ENCODE measurements around the gene DYNLL2. TPM values are rescaled to one million over a fixed set of nuclear protein-coding genes. Genes with fewer than 3 reads are reported as not detected.

DYNLL2 gene
- total RNA-seq, 1 experiment from 2014 or later, result 38.7 TPM

GRCh38 chr17:58089111-58089510 is 5.9 kb downstream of the DYNLL2 start:
- no CpG with 5 or more reads among the region's 11 CpGs for WGBS (ENCODE audit: extremely low coverage, insufficient read length, low lambda C conversion rate)
- peaks cover 3% of the 10 kb centered on the region for H4K20me1 ChIP-seq (ENCODE audit: control insufficient read depth, insufficient read depth, insufficient read length)
- H3K4me3 Mint-ChIP-seq, result no peak overlapping the region

More at GRCh38 chr17:58089111-58089510, 5.9 kb downstream of the DYNLL2 start:
- Histone ChIP-seq H2BK5ac (ENCODE audit: insufficient read length, low read length) (no peak overlapping the region), H3T11ph (ENCODE audit: low read length) (no peak overlapping the region), H2BK120ac (ENCODE audit: low read depth, low read length, poor library complexity, severe bottlenecking) (no peak overlapping the region), H3K56ac (ENCODE audit: insufficient read length, low read depth, low read length) (no peak overlapping the region), H3K9me3 (ENCODE audit: control insufficient read depth, low read depth, low read length) (no peaks in the 10 kb centered on the region), H3K27me3 (ENCODE audit: insufficient read depth, low read length) (no peaks in the 10 kb centered on the region), H3K4ac (ENCODE audit: low read depth, low read length) (no peak overlapping the region), H3K14ac (ENCODE audit: insufficient read depth, low read length) (no peak overlapping the region), H2AFZ (ENCODE audit: low read length) (no peak overlapping the region), H2BK15ac (ENCODE audit: low read depth, low read length) (no peak overlapping the region), H2BK20ac (ENCODE audit: low read depth, low read length, poor library complexity, severe bottlenecking) (no peak overlapping the region), H3K27ac (ENCODE audit: insufficient read length, low read depth, low read length) (no peak overlapping the region), H3K23me2 (ENCODE audit: insufficient read length, low read depth, low read length, poor library complexity, severe bottlenecking) (no peaks in the 10 kb centered on the region), H4K8ac (replicated peaks; ENCODE audit: insufficient read length, low read depth, low read length) (no peak overlapping the region), H3K18ac (ENCODE audit: insufficient read length, low read depth, low read length) (no peak overlapping the region), H3K23ac (ENCODE audit: insufficient read length, low read depth, low read length) (no peak overlapping the region), H4K5ac (ENCODE audit: insufficient read length, low read depth, low read length) (no peak overlapping the region), H3K79me1 (ENCODE audit: insufficient read depth, low read depth, low read length, poor library complexity, severe bottlenecking) (peaks cover 9% of the 10 kb centered on the region), H3K79me2 (ENCODE audit: insufficient read depth, low read length) (peaks cover 36% of the 10 kb centered on the region; the same call in 1 of the 2 replicates), H4K91ac (ENCODE audit: insufficient read length, low read depth, low read length) (no peak overlapping the region), H3K9ac (ENCODE audit: extremely low read depth, insufficient read length, low read length) (no peak overlapping the region), H2BK12ac (ENCODE audit: insufficient read length, low read depth, low read length) (no peak overlapping the region), H3K4me1 (ENCODE audit: insufficient read depth, low read length) (peaks cover 3% of the 10 kb centered on the region; the same call in 1 of the 2 replicates), H3K4me2 (ENCODE audit: insufficient read depth, insufficient read length, low read length) (no peak overlapping the region), H2AK5ac (ENCODE audit: insufficient read length, low read length) (no peak overlapping the region)
- Mint-ChIP-seq H3K4me1 (peaks cover 23 to 24% of the 10 kb centered on the region in 2 experiments), H3K27ac (no peak overlapping the region; a peak in 1 of 7 replicates), H3K9me3 (no peaks in the 10 kb centered on the region; a peak in 1 of 5 replicates), H3K36me3 (ENCODE audit: insufficient read depth in 1 of 3, low read depth in 3 of 3) (peaks cover 50 to 90% (median 86%) of the 10 kb centered on the region in 3 experiments; a peak in 6 of 7 replicates), H3K27me3 (ENCODE audit: low read depth) (no peaks in the 10 kb centered on the region)
- TF ChIP-seq, protein P1, sequence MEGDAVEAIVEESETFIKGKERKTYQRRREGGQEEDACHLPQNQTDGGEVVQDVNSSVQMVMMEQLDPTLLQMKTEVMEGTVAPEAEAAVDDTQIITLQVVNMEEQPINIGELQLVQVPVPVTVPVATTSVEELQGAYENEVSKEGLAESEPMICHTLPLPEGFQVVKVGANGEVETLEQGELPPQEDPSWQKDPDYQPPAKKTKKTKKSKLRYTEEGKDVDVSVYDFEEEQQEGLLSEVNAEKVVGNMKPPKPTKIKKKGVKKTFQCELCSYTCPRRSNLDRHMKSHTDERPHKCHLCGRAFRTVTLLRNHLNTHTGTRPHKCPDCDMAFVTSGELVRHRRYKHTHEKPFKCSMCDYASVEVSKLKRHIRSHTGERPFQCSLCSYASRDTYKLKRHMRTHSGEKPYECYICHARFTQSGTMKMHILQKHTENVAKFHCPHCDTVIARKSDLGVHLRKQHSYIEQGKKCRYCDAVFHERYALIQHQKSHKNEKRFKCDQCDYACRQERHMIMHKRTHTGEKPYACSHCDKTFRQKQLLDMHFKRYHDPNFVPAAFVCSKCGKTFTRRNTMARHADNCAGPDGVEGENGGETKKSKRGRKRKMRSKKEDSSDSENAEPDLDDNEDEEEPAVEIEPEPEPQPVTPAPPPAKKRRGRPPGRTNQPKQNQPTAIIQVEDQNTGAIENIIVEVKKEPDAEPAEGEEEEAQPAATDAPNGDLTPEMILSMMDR (conservative IDR thresholded peaks at IDR 0.05), result no peak
- DNase-seq, result no peak

All from H9 (cell line).